ENCODE results near the gene CLEC11A.
A peak's percentile ranks its signal among the peaks of the same experiment; 100 is the strongest.

CLEC11A gene

DNA sequence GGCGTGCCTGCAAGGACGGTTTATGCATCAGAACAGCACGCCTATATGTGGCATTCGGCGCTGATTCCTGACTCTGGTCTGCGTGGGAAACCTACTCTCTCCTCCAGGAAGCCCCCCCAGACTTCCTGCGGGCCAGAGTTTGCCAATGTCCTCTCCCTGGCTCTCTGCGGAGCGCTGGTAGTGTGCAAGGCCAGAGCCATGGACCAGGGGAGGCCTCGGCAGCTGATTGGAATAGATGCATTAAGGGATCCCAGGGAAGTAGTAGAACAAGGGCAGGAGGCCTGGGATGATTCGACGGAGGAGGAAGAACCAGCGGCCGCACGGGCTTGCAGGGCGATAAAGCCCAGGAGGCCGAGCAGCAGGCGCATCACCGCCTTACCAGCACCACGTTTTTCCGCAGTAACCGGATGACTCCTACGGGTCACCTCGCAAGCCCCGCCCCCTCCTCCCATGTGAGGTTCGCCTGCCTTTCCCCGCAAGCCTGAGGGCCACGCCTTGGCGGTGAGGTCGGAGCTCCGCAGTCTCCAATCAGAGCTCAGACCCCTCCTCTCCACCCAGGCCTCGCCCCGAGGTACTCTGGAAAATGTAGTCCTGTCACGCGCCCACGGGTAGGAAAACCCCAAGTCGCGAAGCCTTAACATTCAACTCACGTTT is 5.0 kb downstream of the CLEC11A start:
- peak; percentile 98 for DNase-seq (ENCODE audit: low read depth)
- peak overlapping the region; percentile 28 for H3K4me3 ChIP-seq (ENCODE audit: low read depth, low read length)

DNA sequence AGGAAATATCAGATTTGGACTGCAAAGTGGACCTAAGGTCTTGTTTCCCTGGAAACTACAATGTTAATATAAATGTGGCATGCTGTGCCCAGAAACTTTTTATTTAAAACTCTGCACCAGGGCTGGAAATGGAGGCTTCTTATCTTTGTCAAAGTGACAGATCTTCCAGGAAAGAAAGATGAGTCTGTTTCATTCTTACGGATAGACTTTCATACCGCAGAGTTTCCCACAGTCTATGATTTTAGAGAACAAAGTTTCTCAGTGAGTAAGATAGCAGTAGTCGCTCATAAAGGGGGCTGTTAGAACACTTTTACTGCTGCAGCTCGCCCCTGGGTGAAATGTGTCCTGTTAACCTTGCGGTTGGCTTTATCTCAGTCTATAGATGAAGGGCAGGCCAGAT is 6.7 kb downstream of the CLEC11A start:
- TF ChIP-seq, protein P1, sequence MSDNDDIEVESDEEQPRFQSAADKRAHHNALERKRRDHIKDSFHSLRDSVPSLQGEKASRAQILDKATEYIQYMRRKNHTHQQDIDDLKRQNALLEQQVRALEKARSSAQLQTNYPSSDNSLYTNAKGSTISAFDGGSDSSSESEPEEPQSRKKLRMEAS (IDR thresholded peaks at IDR 0.05; ENCODE audit: low read depth, low read length): no peak
- TF ChIP-seq, protein P2, sequence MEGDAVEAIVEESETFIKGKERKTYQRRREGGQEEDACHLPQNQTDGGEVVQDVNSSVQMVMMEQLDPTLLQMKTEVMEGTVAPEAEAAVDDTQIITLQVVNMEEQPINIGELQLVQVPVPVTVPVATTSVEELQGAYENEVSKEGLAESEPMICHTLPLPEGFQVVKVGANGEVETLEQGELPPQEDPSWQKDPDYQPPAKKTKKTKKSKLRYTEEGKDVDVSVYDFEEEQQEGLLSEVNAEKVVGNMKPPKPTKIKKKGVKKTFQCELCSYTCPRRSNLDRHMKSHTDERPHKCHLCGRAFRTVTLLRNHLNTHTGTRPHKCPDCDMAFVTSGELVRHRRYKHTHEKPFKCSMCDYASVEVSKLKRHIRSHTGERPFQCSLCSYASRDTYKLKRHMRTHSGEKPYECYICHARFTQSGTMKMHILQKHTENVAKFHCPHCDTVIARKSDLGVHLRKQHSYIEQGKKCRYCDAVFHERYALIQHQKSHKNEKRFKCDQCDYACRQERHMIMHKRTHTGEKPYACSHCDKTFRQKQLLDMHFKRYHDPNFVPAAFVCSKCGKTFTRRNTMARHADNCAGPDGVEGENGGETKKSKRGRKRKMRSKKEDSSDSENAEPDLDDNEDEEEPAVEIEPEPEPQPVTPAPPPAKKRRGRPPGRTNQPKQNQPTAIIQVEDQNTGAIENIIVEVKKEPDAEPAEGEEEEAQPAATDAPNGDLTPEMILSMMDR (IDR thresholded peaks at IDR 0.05; ENCODE audit: low read depth, low read length): no peak
- no peak for TF ChIP-seq POLR2A (IDR thresholded peaks at IDR 0.05; ENCODE audit: extremely low read depth, insufficient read length)
- no peak overlapping the region for H3K4me3 ChIP-seq (ENCODE audit: low read depth, low read length)
- no peak for DNase-seq (ENCODE audit: low read depth)

More for the DNA sequence above, 5.0 kb downstream of the CLEC11A start:
- TF ChIP-seq, protein P1 (IDR thresholded peaks at IDR 0.05; ENCODE audit: low read depth, low read length): peak; percentile 93
- TF ChIP-seq POLR2A (IDR thresholded peaks at IDR 0.05; ENCODE audit: extremely low read depth, insufficient read length): peak; percentile 85
- TF ChIP-seq MYC (IDR thresholded peaks at IDR 0.05; ENCODE audit: low read depth, low read length): peak; percentile 98
- TF ChIP-seq, protein P2 (IDR thresholded peaks at IDR 0.05; ENCODE audit: low read depth, low read length): no peak

- TF ChIP-seq POLR2A (IDR thresholded peaks at IDR 0.05; ENCODE audit: extremely low read depth, insufficient read length) (no peak), MYC (IDR thresholded peaks at IDR 0.05; ENCODE audit: low read depth, low read length) (no peak)
- TF ChIP-seq, protein P1 (IDR thresholded peaks at IDR 0.05; ENCODE audit: low read depth, low read length): no peak
- TF ChIP-seq, protein P2 (IDR thresholded peaks at IDR 0.05; ENCODE audit: low read depth, low read length): no peak
- no peak for DNase-seq (ENCODE audit: low read depth)
- H3K4me3 ChIP-seq (ENCODE audit: low read depth, low read length): no peak overlapping the region
Measured at GRCh38 chr19:50735869-50736268, 12.7 kb downstream of the CLEC11A start.

GRCh38 chr19:50736338-50736737 is 13.2 kb downstream of the CLEC11A start:
- no peak for DNase-seq (ENCODE audit: low read depth)
- TF ChIP-seq POLR2A (IDR thresholded peaks at IDR 0.05; ENCODE audit: extremely low read depth, insufficient read length) (no peak), MYC (IDR thresholded peaks at IDR 0.05; ENCODE audit: low read depth, low read length) (no peak)
- TF ChIP-seq, protein P1 (IDR thresholded peaks at IDR 0.05; ENCODE audit: low read depth, low read length): no peak
- TF ChIP-seq, protein P2 (IDR thresholded peaks at IDR 0.05; ENCODE audit: low read depth, low read length): no peak
- H3K4me3 ChIP-seq (ENCODE audit: low read depth, low read length): no peak overlapping the region

DNA sequence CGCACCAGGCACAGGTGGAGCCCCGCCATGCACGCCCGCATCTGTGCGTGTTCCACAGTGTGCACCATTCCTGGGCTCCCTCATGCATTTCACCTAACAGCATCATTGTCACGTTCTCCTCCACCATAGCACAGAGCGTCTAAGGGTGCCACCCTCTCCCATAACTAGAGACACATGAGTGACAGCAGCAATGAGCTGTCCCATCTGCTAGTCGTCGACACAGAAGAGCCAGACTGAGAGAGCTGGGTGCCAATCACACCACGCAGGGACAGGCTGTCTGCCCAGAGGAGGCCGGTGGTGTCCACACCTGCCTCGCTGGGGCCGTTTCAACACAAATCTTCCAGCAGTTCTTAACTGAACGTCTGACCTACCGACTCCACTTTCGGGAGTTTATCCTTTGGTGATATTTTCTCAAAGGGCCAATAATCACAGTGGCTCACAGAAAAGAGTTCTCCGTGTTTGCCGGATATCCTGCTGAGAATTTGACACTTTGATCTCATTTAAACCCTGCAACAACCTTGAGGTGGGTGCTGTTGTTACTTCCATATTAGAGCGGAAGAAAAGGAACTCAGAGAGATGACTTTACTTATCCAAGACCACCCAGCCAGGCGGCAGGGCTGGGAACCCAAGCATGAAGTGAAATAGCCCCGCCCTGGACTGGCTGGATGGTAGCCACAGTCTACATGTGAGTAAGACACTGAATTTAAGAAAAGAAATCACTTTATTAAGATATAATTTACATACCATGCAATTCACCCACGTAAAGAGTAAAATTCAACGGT is 16.2 kb downstream of the CLEC11A start:
- DNase-seq (ENCODE audit: low read depth): peak; percentile 67
- TF ChIP-seq, protein P1 (IDR thresholded peaks at IDR 0.05; ENCODE audit: low read depth, low read length): no peak
- H3K4me3 ChIP-seq (ENCODE audit: low read depth, low read length): peak overlapping the region; percentile 32

- peak overlapping the region; percentile 32 for H3K4me3 ChIP-seq (ENCODE audit: low read depth, low read length)
- DNase-seq (ENCODE audit: low read depth): peak; percentile 93
- TF ChIP-seq, protein P1 (IDR thresholded peaks at IDR 0.05; ENCODE audit: low read depth, low read length): no peak
- TF ChIP-seq, protein P2 (IDR thresholded peaks at IDR 0.05; ENCODE audit: low read depth, low read length): no peak
- TF ChIP-seq POLR2A (IDR thresholded peaks at IDR 0.05; ENCODE audit: extremely low read depth, insufficient read length) (no peak), MYC (IDR thresholded peaks at IDR 0.05; ENCODE audit: low read depth, low read length) (no peak)
Measured at GRCh38 chr19:50739914-50740426, 16.8 kb downstream of the CLEC11A start.
